ENCODE data around the gene SERPINA5. TPM values are rescaled to one million over a fixed set of nuclear protein-coding genes. Genes with fewer than 3 reads are reported as not detected.

SERPINA5 gene
- total RNA-seq, 1 donor from 2014 or later, result not detected

DNA sequence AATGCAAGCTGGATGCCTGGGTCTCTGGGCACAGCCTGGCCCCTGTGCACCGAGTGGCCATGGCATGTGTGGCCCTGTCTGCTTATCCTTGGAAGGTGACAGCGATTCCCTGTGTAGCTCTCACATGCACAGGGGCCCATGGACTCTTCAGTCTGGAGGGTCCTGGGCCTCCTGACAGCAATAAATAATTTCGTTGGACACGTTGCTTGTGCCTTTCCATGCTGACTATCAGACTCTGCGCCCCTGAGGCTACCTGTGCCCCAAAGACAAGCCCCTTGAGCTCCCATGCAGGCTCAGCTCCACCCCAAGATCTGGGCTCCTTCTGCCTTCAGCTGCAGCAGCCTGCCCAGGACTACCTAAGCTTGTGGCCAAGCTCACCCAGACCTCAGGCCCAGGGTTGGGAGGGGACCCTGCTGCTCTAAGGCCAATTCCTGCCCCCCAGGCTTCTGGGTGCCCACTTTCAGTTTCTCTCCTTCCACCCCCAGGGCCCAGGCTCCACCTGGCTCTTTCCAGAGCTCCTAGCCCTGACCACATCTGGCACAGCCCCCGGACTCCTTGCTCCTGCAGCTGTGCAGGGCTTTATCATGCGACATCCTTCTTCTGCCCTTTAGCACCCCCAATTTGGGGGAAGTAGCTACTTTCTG is 42.8 kb downstream of the SERPINA5 start:
- no peak for DNase-seq
- H3K27ac Mint-ChIP-seq, result no peak overlapping the region
- H3K9me3 Mint-ChIP-seq, result peaks cover under 1% of the 10 kb centered on the region
- ChIA-PET CTCF (no interaction called here), POLR2A (no interaction called here)
- no peak overlapping the region for H3K4me3 Mint-ChIP-seq
- TF ChIP-seq, protein P1, sequence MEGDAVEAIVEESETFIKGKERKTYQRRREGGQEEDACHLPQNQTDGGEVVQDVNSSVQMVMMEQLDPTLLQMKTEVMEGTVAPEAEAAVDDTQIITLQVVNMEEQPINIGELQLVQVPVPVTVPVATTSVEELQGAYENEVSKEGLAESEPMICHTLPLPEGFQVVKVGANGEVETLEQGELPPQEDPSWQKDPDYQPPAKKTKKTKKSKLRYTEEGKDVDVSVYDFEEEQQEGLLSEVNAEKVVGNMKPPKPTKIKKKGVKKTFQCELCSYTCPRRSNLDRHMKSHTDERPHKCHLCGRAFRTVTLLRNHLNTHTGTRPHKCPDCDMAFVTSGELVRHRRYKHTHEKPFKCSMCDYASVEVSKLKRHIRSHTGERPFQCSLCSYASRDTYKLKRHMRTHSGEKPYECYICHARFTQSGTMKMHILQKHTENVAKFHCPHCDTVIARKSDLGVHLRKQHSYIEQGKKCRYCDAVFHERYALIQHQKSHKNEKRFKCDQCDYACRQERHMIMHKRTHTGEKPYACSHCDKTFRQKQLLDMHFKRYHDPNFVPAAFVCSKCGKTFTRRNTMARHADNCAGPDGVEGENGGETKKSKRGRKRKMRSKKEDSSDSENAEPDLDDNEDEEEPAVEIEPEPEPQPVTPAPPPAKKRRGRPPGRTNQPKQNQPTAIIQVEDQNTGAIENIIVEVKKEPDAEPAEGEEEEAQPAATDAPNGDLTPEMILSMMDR (IDR thresholded peaks at IDR 0.05), result no peak
- no peaks in the 10 kb centered on the region for H3K4me1 Mint-ChIP-seq
- H3K27me3 Mint-ChIP-seq, result peaks cover 8% of the 10 kb centered on the region
- ATAC-seq (ENCODE audit: low read depth), result no peak
- H3K36me3 Mint-ChIP-seq (ENCODE audit: low read depth), result no peaks in the 10 kb centered on the region
- intact Hi-C loops (cut with micrococcal nuclease), result no loop called here

DNA sequence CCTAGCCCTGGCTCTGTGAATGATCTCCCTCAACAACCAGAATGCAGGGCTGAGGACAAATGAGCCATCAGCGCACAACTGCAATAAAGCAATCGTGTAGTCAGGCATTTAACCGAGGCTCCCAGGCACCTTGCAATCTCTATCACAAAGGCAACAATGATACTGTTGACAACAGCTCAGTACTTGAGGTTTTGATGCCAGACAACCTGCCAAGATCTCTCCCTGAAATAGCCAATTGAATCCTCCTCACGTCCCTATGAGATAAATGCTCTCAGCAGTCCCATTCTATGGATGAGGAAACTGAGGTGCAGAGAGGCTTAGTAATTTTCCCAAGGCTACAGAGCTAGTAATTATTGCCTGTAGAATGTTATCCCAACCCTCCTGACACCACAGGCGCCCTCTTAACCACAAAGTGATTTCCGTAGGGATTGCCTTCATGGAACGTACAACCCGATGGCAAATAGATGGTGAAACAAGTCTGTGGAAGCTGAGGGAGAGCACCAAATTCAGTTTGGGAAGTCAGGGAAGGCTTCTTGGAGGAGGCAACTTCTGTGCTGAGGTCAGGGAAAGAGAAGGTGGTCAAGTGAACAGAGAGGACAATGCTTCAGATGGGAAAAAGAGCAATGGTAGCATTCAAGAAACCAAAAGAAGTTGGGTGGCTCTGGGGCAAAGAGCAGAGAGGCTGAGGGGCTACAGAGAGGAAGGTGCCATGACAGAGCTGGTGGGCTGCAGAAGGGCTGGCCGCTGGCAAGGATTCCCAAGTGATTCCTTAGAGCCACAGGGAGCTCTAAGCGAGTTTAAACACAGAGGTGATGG is 43.5 kb downstream of the SERPINA5 start:
- ATAC-seq (ENCODE audit: low read depth), result no peak
- H3K9me3 Mint-ChIP-seq, result no peaks in the 10 kb centered on the region
- H3K4me1 Mint-ChIP-seq, result no peaks in the 10 kb centered on the region
- no peaks in the 10 kb centered on the region for H3K36me3 Mint-ChIP-seq (ENCODE audit: low read depth)
- intact Hi-C loops (cut with micrococcal nuclease), result no loop called here
- no peak overlapping the region for H3K27ac Mint-ChIP-seq
- POLR2A ChIA-PET, result no interaction called here
- no peak for DNase-seq
- H3K4me3 Mint-ChIP-seq, result no peak overlapping the region
- CTCF ChIA-PET, result no interaction called here
- TF ChIP-seq, protein P1 (IDR thresholded peaks at IDR 0.05), result no peak
- H3K27me3 Mint-ChIP-seq, result peaks cover 8% of the 10 kb centered on the region

GRCh38 chr14:94625353-94625635 is 44.1 kb downstream of the SERPINA5 start:
- Mint-ChIP-seq H3K9me3 (no peaks in the 10 kb centered on the region), H3K27ac (no peak overlapping the region), H3K4me3 (no peak overlapping the region), H3K27me3 (peaks cover 4% of the 10 kb centered on the region), H3K4me1 (no peaks in the 10 kb centered on the region), H3K36me3 (ENCODE audit: low read depth) (no peaks in the 10 kb centered on the region)
- ChIA-PET POLR2A (no interaction called here), CTCF (no interaction called here)
- TF ChIP-seq, protein P1 (IDR thresholded peaks at IDR 0.05), result no peak
- no peak for DNase-seq
- no peak for ATAC-seq (ENCODE audit: low read depth)
- intact Hi-C loops (cut with micrococcal nuclease), result no loop called here

GRCh38 chr14:94628578-94628977 is 47.4 kb downstream of the SERPINA5 start:
- intact Hi-C loops (cut with micrococcal nuclease), result no loop called here
- no peaks in the 10 kb centered on the region for H3K36me3 Mint-ChIP-seq (ENCODE audit: low read depth)
- ChIA-PET POLR2A (no interaction called here), CTCF (no interaction called here)
- no peaks in the 10 kb centered on the region for H3K27me3 Mint-ChIP-seq
- DNase-seq (no peak), ATAC-seq (ENCODE audit: low read depth) (no peak)
- TF ChIP-seq, protein P1 (IDR thresholded peaks at IDR 0.05), result no peak
- H3K4me1 Mint-ChIP-seq, result no peaks in the 10 kb centered on the region
- no peaks in the 10 kb centered on the region for H3K9me3 Mint-ChIP-seq
- H3K4me3 Mint-ChIP-seq, result no peak overlapping the region
- H3K27ac Mint-ChIP-seq, result no peak overlapping the region

DNA sequence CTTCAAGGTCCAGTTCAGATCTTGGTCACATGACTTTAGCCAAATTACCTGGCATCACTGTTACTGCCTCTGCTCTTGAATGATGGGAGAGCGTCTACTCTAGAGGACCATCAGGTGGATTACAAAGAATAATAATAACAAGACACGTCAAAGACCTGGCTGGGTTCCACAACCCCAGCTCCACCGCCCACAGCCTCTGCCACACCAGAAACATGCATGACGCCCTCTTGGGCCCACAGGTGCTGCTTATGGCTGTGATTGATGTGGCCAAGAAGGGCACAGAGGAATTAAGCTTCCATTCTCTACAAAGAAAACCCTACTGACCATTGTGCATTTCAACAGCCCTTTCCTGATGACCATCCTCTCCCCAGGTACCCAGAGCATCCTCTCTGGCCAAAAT is 49.2 kb downstream of the SERPINA5 start:
- H3K9me3 Mint-ChIP-seq, result no peaks in the 10 kb centered on the region
- CTCF ChIA-PET, result no interaction called here
- H3K4me3 Mint-ChIP-seq, result no peak overlapping the region
- H3K4me1 Mint-ChIP-seq, result no peaks in the 10 kb centered on the region
- no peak for ATAC-seq (ENCODE audit: low read depth)
- intact Hi-C loops (cut with micrococcal nuclease), result no loop called here
- H3K36me3 Mint-ChIP-seq (ENCODE audit: low read depth), result no peaks in the 10 kb centered on the region
- H3K27me3 Mint-ChIP-seq, result no peaks in the 10 kb centered on the region
- POLR2A ChIA-PET, result no interaction called here
- no peak overlapping the region for H3K27ac Mint-ChIP-seq
- TF ChIP-seq, protein P1 (IDR thresholded peaks at IDR 0.05), result no peak
- DNase-seq, result no peak

Measured in activated B cell treated with CpG ODN at 0.5 μM for 24 hours (primary cell).